Lower leg skin (tissue), 4 donors: Measurements from ENCODE around the gene LDLRAD3. TPM values are rescaled to one million over a fixed set of nuclear protein-coding genes. Genes with fewer than 3 reads are reported as not detected.

ENCODE experiments used
- DNase-seq, 2 donors: peaks; one replicate each; pipeline ENCODE4 v3.0.0-alpha.2; 2019; ENCODE audit warnings: low spot score in 2 of 2
- H3K4me3 ChIP-seq: fragments of 200-600 bp; sonication (generic); 2 replicates; pipeline ENCODE4 v1.5.1; 2017; ENCODE audit warnings: mild to moderate bottlenecking, low read depth; ENCODE audit not compliant: poor library complexity, severe bottlenecking
- CTCF ChIP-seq, 3 donors: fragments of 450-650 bp; IDR thresholded peaks; one replicate each; pipeline ENCODE4 v1.5.1; 2016; ENCODE audit warnings: antibody characterized with exemption in 3 of 3, mild to moderate bottlenecking in 3 of 3, moderate library complexity in 2 of 3
- POLR2A ChIP-seq, 2 donors: fragments of 450-650 bp; IDR thresholded peaks; one replicate each; pipeline ENCODE4 v1.6.1; 2016 to 2017; ENCODE audit warnings: antibody characterized with exemption in 2 of 2, mild to moderate bottlenecking in 1 of 2, moderate library complexity in 1 of 2
- WGBS, 2 donors: methylation state at CpG; one replicate each; pipeline ENCODE4 v1.1.5; 2018; 5-methylcytosine and 5-hydroxymethylcytosine counted together
- intact Hi-C: fragments of 100-400 bp; cut with DNase I; formaldehyde crosslinking; loops from one replicate; pipeline ENCODE4 v1.15.0; 2023; ENCODE audit warnings: low total_unique reads
- total RNA-seq, 4 donors: library from RNA; depleted of rRNA; stranded (reverse); fragments of >200 nt; gene quantifications; one replicate each; pipeline ENCODE4 v1.1.0, GENCODE V29; 2016

Gene LDLRAD3
- total RNA-seq, 4 donors from 2014 or later = 18.6 to 42.6 (median 25.5) TPM

- DNase-seq = peak; percentile 34 to 86
- TF ChIP-seq CTCF (IDR thresholded peaks at IDR 0.05) (no peak), POLR2A (IDR thresholded peaks at IDR 0.05) (no peak)
- no peak overlapping the region for H3K4me3 ChIP-seq
- intact Hi-C loops = no loop called here
- WGBS, 2 donors = 42 to 57% methylated on average over 13 of the region's 13 CpGs
These were observed 9.4 kb downstream of the LDLRAD3 start for GRCh38 chr11:35953081-35953760.

DNA sequence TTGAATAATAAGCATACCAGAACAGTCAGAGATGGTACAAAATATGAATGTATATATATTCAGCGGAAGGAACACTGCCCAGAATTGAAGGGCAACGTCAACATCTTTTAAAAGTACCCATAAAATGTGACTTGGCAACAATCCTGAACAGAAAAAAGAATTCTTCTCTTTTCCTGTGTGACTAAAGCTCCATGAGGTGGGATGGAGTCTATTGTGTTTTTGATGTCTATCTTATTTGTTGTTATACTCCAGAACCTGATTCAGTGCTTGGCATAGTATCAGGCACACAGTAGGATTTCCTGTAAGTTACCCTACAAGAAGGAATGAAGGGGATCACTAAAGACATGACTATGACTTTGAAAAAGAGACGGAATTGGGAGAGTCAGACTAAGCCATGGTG is 10.3 kb downstream of the LDLRAD3 start:
- 81% methylated on average over 3 of the region's 3 CpGs for WGBS, 2 donors
- intact Hi-C loops = no loop called here
- TF ChIP-seq CTCF (IDR thresholded peaks at IDR 0.05) (no peak), POLR2A (IDR thresholded peaks at IDR 0.05) (no peak)
- no peak overlapping the region for H3K4me3 ChIP-seq
- no peak for DNase-seq

GRCh38 chr11:35955636-35956035 is 11.8 kb downstream of the LDLRAD3 start:
- H3K4me3 ChIP-seq = no peak overlapping the region
- intact Hi-C loops = no loop called here
- no peak for DNase-seq
- TF ChIP-seq POLR2A (IDR thresholded peaks at IDR 0.05) (no peak), CTCF (IDR thresholded peaks at IDR 0.05) (no peak)

GRCh38 chr11:35962369-35963138 is 18.7 kb downstream of the LDLRAD3 start:
- no peak for TF ChIP-seq CTCF (IDR thresholded peaks at IDR 0.05)
- TF ChIP-seq POLR2A (IDR thresholded peaks at IDR 0.05) = no peak
- WGBS, 2 donors = 78 to 81% methylated on average over 8 of the region's 8 CpGs
- DNase-seq = no peak
- intact Hi-C loops = no loop called here
- no peak overlapping the region for H3K4me3 ChIP-seq

DNA sequence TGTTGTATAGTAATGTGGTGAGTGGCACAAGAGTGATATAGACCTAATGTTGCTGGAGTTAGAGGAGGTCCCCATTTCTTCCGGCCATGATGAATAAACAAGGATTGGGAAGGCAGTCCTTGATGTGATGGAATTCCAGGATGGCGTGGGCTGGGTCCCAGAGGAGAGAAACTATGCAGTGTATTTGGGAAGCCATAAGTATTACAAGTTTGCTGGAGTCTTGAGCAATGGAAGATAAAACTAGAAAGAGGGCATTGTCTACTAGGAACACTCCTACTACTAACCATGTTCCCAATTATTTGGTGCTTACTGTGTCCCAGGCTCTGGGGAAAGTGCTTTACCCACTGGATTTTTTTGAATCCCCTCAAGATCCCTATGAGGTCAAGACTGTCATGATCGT is 20.0 kb downstream of the LDLRAD3 start:
- no peak for TF ChIP-seq CTCF (IDR thresholded peaks at IDR 0.05)
- TF ChIP-seq POLR2A (IDR thresholded peaks at IDR 0.05) = no peak
- intact Hi-C loops = no loop called here
- DNase-seq = no peak
- no peak overlapping the region for H3K4me3 ChIP-seq
- 74 to 78% methylated on average over 3 of the region's 3 CpGs for WGBS, 2 donors
